NCI-H2227 (cell line): Measurements from ENCODE around the gene RRP36.
A peak's percentile ranks its signal among the peaks of the same experiment; 100 is the strongest.
"Not testable (repeated sequence)": the region's sequence is repeated elsewhere in the genome, so short reads cannot be mapped to it uniquely, and the experiment has no call there.

Source experiments
- DNase-seq: peaks from one replicate; lab custom pipeline; 2025; ENCODE audit not compliant: unreplicated experiment; lab: John Stamatoyannopoulos, UW

The RRP36 gene

GRCh38 chr6:43021270-43022047, at the start of gene RRP36:
Gene RRP36, plus strand, starts transcription at chr6:43021623. Its CDS starts 32 bp downstream, at chr6:43021655.
- peak; percentile 84 for DNase-seq

- no peak for DNase-seq
Observed at GRCh38 chr6:42971746-42972327, 49.6 kb upstream of the RRP36 start.

GRCh38 chr6:42973926-42974325, 47.5 kb upstream of the RRP36 start:
- DNase-seq: no peak

- DNase-seq: no peak
Observed at GRCh38 chr6:42974919-42975505, 46.4 kb upstream of the RRP36 start.

GRCh38 chr6:42978487-42978838, 43.0 kb upstream of the RRP36 start:
- DNase-seq: peak; percentile 11

- peak; percentile 89 for DNase-seq
Observed at GRCh38 chr6:42978839-42979522, 42.4 kb upstream of the RRP36 start, which contains the start of gene PEX6. Gene PEX6, minus strand, starts transcription at chr6:42979181. Its CDS starts 31 bp downstream, at chr6:42979150.

- DNase-seq: no peak
Observed at GRCh38 chr6:42979523-42980177, 41.8 kb upstream of the RRP36 start.

- no peak for DNase-seq
Observed at GRCh38 chr6:42981836-42982235, 39.6 kb upstream of the RRP36 start.

- DNase-seq: peak; percentile 97
Observed at GRCh38 chr6:42984001-42984923, 37.2 kb upstream of the RRP36 start, which contains the start of gene PPP2R5D. Gene PPP2R5D, plus strand, starts transcription at chr6:42984570. Its CDS starts 108 bp downstream, at chr6:42984678.

- no peak for DNase-seq
Observed at GRCh38 chr6:42984924-42985475, 36.4 kb upstream of the RRP36 start.

- DNase-seq: no peak
Observed at GRCh38 chr6:42987533-42988451, 33.6 kb upstream of the RRP36 start.

GRCh38 chr6:42988486-42989020, 32.9 kb upstream of the RRP36 start:
- no peak for DNase-seq

GRCh38 chr6:42989923-42990322, 31.5 kb upstream of the RRP36 start:
- DNase-seq: no peak

GRCh38 chr6:42993445-42993844, 28.0 kb upstream of the RRP36 start:
- no peak for DNase-seq

GRCh38 chr6:42996513-42996912, 24.9 kb upstream of the RRP36 start:
- no peak for DNase-seq

- DNase-seq: not testable (repeated sequence)
Observed at GRCh38 chr6:42998205-42998604, 23.2 kb upstream of the RRP36 start.

- no peak for DNase-seq
Observed at GRCh38 chr6:43001843-43002242, 19.6 kb upstream of the RRP36 start.

- DNase-seq: no peak
Observed at GRCh38 chr6:43005844-43006243, 15.6 kb upstream of the RRP36 start.
